CD8-positive, alpha-beta memory T cell (primary cell): Measurements from ENCODE around the gene FAT2. TPM values are rescaled to one million over a fixed set of nuclear protein-coding genes. Genes with fewer than 3 reads are reported as not detected.

Source experiments
- CTCF ChIA-PET: fragments of 350-600 bp; sonication (Branson Sonifier 250); formaldehyde crosslinking; loops from one replicate; lab custom pipeline; 2021; ENCODE audit warnings: antibody characterized with exemption; lab: Charles Lee
- POLR2A ChIA-PET: fragments of 350-600 bp; sonication (Branson Sonifier 250); formaldehyde crosslinking; loops from one replicate; lab custom pipeline; 2021; ENCODE audit warnings: antibody characterized with exemption; lab: Charles Lee
- DNase-seq, 5 donors: peaks; one replicate each; pipeline versions ENCODE4 v3.0.0 to v3.0.0-alpha.2; 2020 to 2022; ENCODE audit warnings: mixed read lengths in 1 of 5
- H3K27ac ChIP-seq: one replicate; pipeline ENCODE4 v1.7.0; 2013; ENCODE audit warnings: low read depth, mild to moderate bottlenecking, low read length, moderate library complexity
- H3K27me3 ChIP-seq: 2 replicates; pipeline ENCODE4 v1.7.0; 2013; ENCODE audit warnings: low read length, mild to moderate bottlenecking; ENCODE audit not compliant: insufficient read depth, poor library complexity, severe bottlenecking
- H3K36me3 ChIP-seq: 2 replicates; pipeline ENCODE4 v1.7.0; 2013; ENCODE audit warnings: mild to moderate bottlenecking, low read length, moderate library complexity; ENCODE audit not compliant: insufficient read depth
- H3K4me1 ChIP-seq: 2 replicates; pipeline ENCODE4 v1.7.0; 2013; ENCODE audit warnings: mild to moderate bottlenecking, low read length, moderate library complexity; ENCODE audit not compliant: insufficient read depth
- H3K4me3 ChIP-seq: 2 replicates; pipeline ENCODE4 v1.7.0; 2013; ENCODE audit warnings: mild to moderate bottlenecking, low read length
- H3K9me3 ChIP-seq: 2 replicates; pipeline ENCODE4 v1.7.0; 2013; ENCODE audit warnings: mild to moderate bottlenecking, low read length
- H3K27ac Mint-ChIP-seq, 8 donors: one replicate each; pipeline ENCODE4 v1.8.0; 2020 to 2021; ENCODE audit warnings: mixed read lengths in 8 of 8, mild to moderate bottlenecking in 6 of 8, inconsistent platforms in 3 of 8, moderate library complexity in 3 of 8
- H3K27me3 Mint-ChIP-seq, 2 donors: one replicate each; pipeline ENCODE4 v1.8.0; 2020 to 2021; ENCODE audit warnings: mixed read lengths in 2 of 2, mild to moderate bottlenecking in 1 of 2, moderate library complexity in 1 of 2
- H3K36me3 Mint-ChIP-seq, 3 donors: one replicate each; pipeline ENCODE4 v1.8.0; 2020 to 2021; ENCODE audit warnings: mixed read lengths in 3 of 3, inconsistent platforms in 1 of 3, mild to moderate bottlenecking in 1 of 3
- H3K4me1 Mint-ChIP-seq, 3 donors: one replicate each; pipeline ENCODE4 v1.8.0; 2020 to 2021; ENCODE audit warnings: mixed read lengths in 3 of 3, inconsistent platforms in 1 of 3, mild to moderate bottlenecking in 1 of 3
- H3K4me3 Mint-ChIP-seq, 7 donors: one replicate each; pipeline ENCODE4 v1.8.0; 2020 to 2021; ENCODE audit warnings: mixed read lengths in 7 of 7, mild to moderate bottlenecking in 6 of 7, moderate library complexity in 4 of 7, inconsistent platforms in 2 of 7
- H3K9me3 Mint-ChIP-seq, 5 donors: one replicate each; pipeline ENCODE4 v1.8.0; 2020 to 2022; ENCODE audit warnings: mixed read lengths in 5 of 5, mild to moderate bottlenecking in 3 of 5, moderate library complexity in 2 of 5, inconsistent platforms in 1 of 5
- polyA plus RNA-seq: library from polyadenylated mRNA; unstranded; fragments of 300-500 nt; fragmentation: Illumina TruSeq; gene quantifications from one replicate; pipeline ENCODE4 v1.2.3, GENCODE V29; 2021
- total RNA-seq, 2 experiments: library from RNA; stranded (reverse); gene quantifications; one replicate each; pipeline ENCODE4 v1.2.3, GENCODE V29; 2021

Gene FAT2
- total and polyA plus RNA-seq, 3 experiments from 2014 or later = not detected

- H3K27me3 ChIP-seq = no peaks in the 10 kb centered on the region
- no peaks in the 10 kb centered on the region for H3K9me3 ChIP-seq
- H3K27ac ChIP-seq = no peak overlapping the region
- ChIA-PET CTCF (no interaction called here), POLR2A (no interaction called here)
- H3K9me3 Mint-ChIP-seq = no peaks in the 10 kb centered on the region
- no peak overlapping the region for H3K4me3 ChIP-seq
- peaks cover 4 to 17% of the 10 kb centered on the region in 2 donors for H3K27me3 Mint-ChIP-seq
- H3K4me1 ChIP-seq = peaks cover 14% of the 10 kb centered on the region
- no peaks in the 10 kb centered on the region for H3K36me3 ChIP-seq
- H3K4me3 Mint-ChIP-seq = no peak overlapping the region
- no peaks in the 10 kb centered on the region for H3K36me3 Mint-ChIP-seq
- DNase-seq = no peak
- peaks cover 3 to 12% (median 11%) of the 10 kb centered on the region in 3 donors for H3K4me1 Mint-ChIP-seq
- H3K27ac Mint-ChIP-seq = no peak overlapping the region
Measured at GRCh38 chr5:151577566-151577965, 13.6 kb downstream of the FAT2 start.

- no peaks in the 10 kb centered on the region for H3K27me3 ChIP-seq
- Mint-ChIP-seq H3K9me3 (no peaks in the 10 kb centered on the region), H3K4me1 (peaks cover 3 to 12% (median 11%) of the 10 kb centered on the region in 3 donors), H3K27ac (no peak overlapping the region), H3K4me3 (no peak overlapping the region), H3K36me3 (no peaks in the 10 kb centered on the region), H3K27me3 (peaks cover 2 to 8% of the 10 kb centered on the region in 2 donors)
- DNase-seq = no peak
- CTCF ChIA-PET = no interaction called here
- no peaks in the 10 kb centered on the region for H3K36me3 ChIP-seq
- no peak overlapping the region for H3K27ac ChIP-seq
- POLR2A ChIA-PET = no interaction called here
- no peaks in the 10 kb centered on the region for H3K9me3 ChIP-seq
- no peak overlapping the region for H3K4me3 ChIP-seq
- H3K4me1 ChIP-seq = peaks cover 14% of the 10 kb centered on the region
Measured at GRCh38 chr5:151574444-151574996, 16.6 kb downstream of the FAT2 start.

DNA sequence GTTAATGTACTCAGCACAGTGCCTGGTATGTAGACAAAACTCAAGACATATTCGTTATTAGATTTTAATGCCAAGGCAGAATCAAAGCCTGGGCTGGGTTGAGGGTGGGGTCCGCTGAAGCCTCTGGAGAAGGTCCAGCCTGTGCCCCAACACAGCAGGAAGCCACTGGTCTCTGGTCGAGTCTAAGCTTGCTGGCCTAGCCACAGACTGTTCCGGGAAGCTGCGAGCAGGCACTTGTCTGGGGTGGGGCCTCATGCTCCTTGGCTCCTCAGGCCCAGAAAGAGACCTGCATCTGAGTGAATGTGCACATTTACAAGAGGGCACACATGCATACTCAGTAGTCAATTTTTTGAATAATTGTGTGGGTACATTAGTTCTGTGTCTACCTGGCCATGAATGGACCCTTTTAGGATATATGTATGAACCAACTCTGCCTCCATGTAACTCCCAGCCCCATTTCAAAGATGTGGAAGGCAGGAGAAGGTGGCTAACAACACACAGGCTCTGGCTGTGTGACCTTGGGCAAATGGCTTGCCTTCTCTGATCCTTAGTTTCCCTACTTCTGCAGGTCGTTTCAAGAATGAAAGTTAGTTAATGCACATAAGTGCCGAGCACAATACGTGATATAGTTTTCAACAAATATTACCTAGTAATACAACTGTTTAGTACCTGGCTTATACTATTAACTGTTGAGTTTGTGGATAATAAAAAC lies 18.3 kb downstream of the FAT2 start:
- Histone ChIP-seq H3K27ac (no peak overlapping the region), H3K4me3 (no peak overlapping the region), H3K36me3 (no peaks in the 10 kb centered on the region), H3K27me3 (no peaks in the 10 kb centered on the region), H3K4me1 (peaks cover 10% of the 10 kb centered on the region), H3K9me3 (no peaks in the 10 kb centered on the region)
- Mint-ChIP-seq H3K4me1 (peaks cover 3 to 10% (median 8%) of the 10 kb centered on the region in 3 donors), H3K9me3 (no peaks in the 10 kb centered on the region), H3K27me3 (peaks cover 15 to 18% of the 10 kb centered on the region in 2 donors), H3K27ac (no peak overlapping the region), H3K36me3 (no peaks in the 10 kb centered on the region), H3K4me3 (no peak overlapping the region)
- DNase-seq = no peak
- CTCF ChIA-PET = interaction anchor here (0.7 kb wide), 1 partner anchor 14 kb away, joined by 3 read pairs; no protein-coding TSS in a partner anchor
- POLR2A ChIA-PET = no interaction called here

GRCh38 chr5:151571270-151572173 lies 19.6 kb downstream of the FAT2 start:
- peaks cover 20 to 28% of the 10 kb centered on the region in 2 donors for H3K27me3 Mint-ChIP-seq
- no peak overlapping the region for H3K27ac Mint-ChIP-seq
- Histone ChIP-seq H3K27me3 (no peaks in the 10 kb centered on the region), H3K27ac (no peak overlapping the region), H3K4me1 (no peaks in the 10 kb centered on the region), H3K9me3 (no peaks in the 10 kb centered on the region), H3K36me3 (no peaks in the 10 kb centered on the region), H3K4me3 (no peak overlapping the region)
- H3K9me3 Mint-ChIP-seq = no peaks in the 10 kb centered on the region
- no peaks in the 10 kb centered on the region for H3K4me1 Mint-ChIP-seq
- POLR2A ChIA-PET = no interaction called here
- no peaks in the 10 kb centered on the region for H3K36me3 Mint-ChIP-seq
- no peak for DNase-seq
- H3K4me3 Mint-ChIP-seq = no peak overlapping the region
- CTCF ChIA-PET = interaction anchor here (0.7 to 1.2 kb wide), 2 partner anchors 13 to 80 kb away, joined by 3 to 4 read pairs; no protein-coding TSS in a partner anchor

GRCh38 chr5:151570512-151571269 lies 20.4 kb downstream of the FAT2 start:
- CTCF ChIA-PET = interaction anchor here (1.2 kb wide), 1 partner anchor 81 kb away, joined by 4 read pairs; no protein-coding TSS in a partner anchor
- POLR2A ChIA-PET = no interaction called here
- Histone ChIP-seq H3K27ac (no peak overlapping the region), H3K36me3 (no peaks in the 10 kb centered on the region), H3K9me3 (no peaks in the 10 kb centered on the region), H3K27me3 (no peaks in the 10 kb centered on the region), H3K4me3 (no peak overlapping the region), H3K4me1 (no peaks in the 10 kb centered on the region)
- H3K9me3 Mint-ChIP-seq = no peaks in the 10 kb centered on the region
- DNase-seq = no peak
- H3K27me3 Mint-ChIP-seq = peaks cover 20 to 32% of the 10 kb centered on the region in 2 donors
- H3K27ac Mint-ChIP-seq = no peak overlapping the region
- no peaks in the 10 kb centered on the region for H3K4me1 Mint-ChIP-seq
- no peaks in the 10 kb centered on the region for H3K36me3 Mint-ChIP-seq
- H3K4me3 Mint-ChIP-seq = no peak overlapping the region

DNA sequence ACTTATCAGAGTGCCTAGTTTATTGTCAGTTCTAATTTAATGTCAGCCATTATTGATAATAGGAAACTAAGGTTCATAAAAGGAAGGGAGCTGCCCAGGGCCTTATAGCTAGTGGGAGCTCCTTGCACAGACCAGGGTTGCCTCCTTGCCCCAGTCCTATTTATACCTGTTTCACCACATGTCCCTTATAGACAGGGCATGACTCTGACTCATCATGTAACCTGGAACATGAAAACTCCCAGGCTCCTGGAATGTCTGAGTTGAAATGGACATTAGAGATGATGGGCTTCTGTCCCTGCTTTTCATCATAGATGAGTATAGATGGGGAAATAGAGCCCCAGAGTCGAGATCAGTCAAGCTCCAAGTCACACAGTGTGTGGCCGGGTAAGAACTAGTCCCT lies 21.1 kb downstream of the FAT2 start:
- POLR2A ChIA-PET = no interaction called here
- Mint-ChIP-seq H3K4me1 (no peaks in the 10 kb centered on the region), H3K27ac (no peak overlapping the region), H3K9me3 (no peaks in the 10 kb centered on the region), H3K27me3 (peaks cover 20 to 32% of the 10 kb centered on the region in 2 donors), H3K4me3 (no peak overlapping the region), H3K36me3 (no peaks in the 10 kb centered on the region)
- no peaks in the 10 kb centered on the region for H3K9me3 ChIP-seq
- H3K36me3 ChIP-seq = no peaks in the 10 kb centered on the region
- CTCF ChIA-PET = interaction anchor here (0.8 kb wide), 1 partner anchor 11 kb away, joined by 4 read pairs; no protein-coding TSS in a partner anchor
- no peak for DNase-seq
- H3K4me3 ChIP-seq = no peak overlapping the region
- H3K27ac ChIP-seq = no peak overlapping the region
- H3K4me1 ChIP-seq = no peaks in the 10 kb centered on the region
- H3K27me3 ChIP-seq = no peaks in the 10 kb centered on the region

GRCh38 chr5:151569132-151570046 lies 21.7 kb downstream of the FAT2 start:
- POLR2A ChIA-PET = no interaction called here
- no peak for DNase-seq
- no peaks in the 10 kb centered on the region for H3K9me3 Mint-ChIP-seq
- H3K36me3 ChIP-seq = no peaks in the 10 kb centered on the region
- H3K27me3 Mint-ChIP-seq = peaks cover 20 to 33% of the 10 kb centered on the region in 2 donors
- no peaks in the 10 kb centered on the region for H3K4me1 Mint-ChIP-seq
- no peaks in the 10 kb centered on the region for H3K4me1 ChIP-seq
- H3K4me3 ChIP-seq = no peak overlapping the region
- CTCF ChIA-PET = interaction anchor here (0.8 kb wide), 1 partner anchor 11 kb away, joined by 4 read pairs; no protein-coding TSS in a partner anchor
- no peak overlapping the region for H3K27ac ChIP-seq
- H3K27ac Mint-ChIP-seq = no peak overlapping the region
- H3K27me3 ChIP-seq = no peaks in the 10 kb centered on the region
- H3K9me3 ChIP-seq = no peaks in the 10 kb centered on the region
- no peak overlapping the region for H3K4me3 Mint-ChIP-seq
- no peaks in the 10 kb centered on the region for H3K36me3 Mint-ChIP-seq
